ENCODE results near the gene ARID3A. TPM values are rescaled to one million over a fixed set of nuclear protein-coding genes. Genes with fewer than 3 reads are reported as not detected.

Gene ARID3A
- total and polyA plus RNA-seq, 2 of the 4 experiments (the other 2 are of a cell fraction), result 16.0 to 23.1 TPM

- TF ChIP-seq RFX5 (IDR thresholded peaks at IDR 0.05; ENCODE audit: low read depth, low read length) (no peak), FOS (IDR thresholded peaks at IDR 0.05; ENCODE audit: low read depth, low read length) (no peak)
These were observed 39.2 kb downstream of the ARID3A start (continued) for GRCh38 chr19:964761-965694.

GRCh38 chr19:966485-967088 lies 40.8 kb downstream of the ARID3A start:
- Histone ChIP-seq H2BK120ac (ENCODE audit: low read depth, low read length) (no peak overlapping the region), H3K18ac (ENCODE audit: low read depth, low read length) (no peak overlapping the region), H4K91ac (ENCODE audit: insufficient read depth, low read depth, low read length) (no peak overlapping the region), H4K8ac (ENCODE audit: low read depth in 2 of 2, low read length in 2 of 2) (no peak overlapping the region), H2BK15ac (ENCODE audit: low read depth, low read length) (no peak overlapping the region), H2BK20ac (ENCODE audit: low read depth, low read length) (no peak overlapping the region), H3K9ac (ENCODE audit: low read depth, low read length) (no peak overlapping the region), H3K36me3 (ENCODE audit: control insufficient read depth, insufficient read depth, low read length) (peaks cover 69% of the 10 kb centered on the region), H4K20me1 (ENCODE audit: insufficient read depth, low read length) (peaks cover 11% of the 10 kb centered on the region), H2AK9ac (replicated peaks; ENCODE audit: low read depth, low read length, poor library complexity) (no peak overlapping the region), H3K4me3 (ENCODE audit: insufficient read depth, low read depth, low read length) (no peak overlapping the region), H3K9me3 (ENCODE audit: control insufficient read depth, insufficient read depth, low read length) (peaks cover 5% of the 10 kb centered on the region), H3K4ac (ENCODE audit: low read depth, low read length) (no peak overlapping the region), H3K9me1 (ENCODE audit: insufficient read depth, low read length) (peaks cover 6% of the 10 kb centered on the region; the same call in 1 of the 2 replicates), H3K4me2 (ENCODE audit: low read depth, low read length) (no peak overlapping the region), H2AK5ac (ENCODE audit: low read depth, low read length) (no peak overlapping the region), H3K4me1 (ENCODE audit: control insufficient read depth, insufficient read depth, low read length) (peaks cover 5% of the 10 kb centered on the region), H2AFZ (replicated peaks; ENCODE audit: low read length, poor library complexity) (no peak overlapping the region), H3K56ac (ENCODE audit: extremely low read depth, insufficient read depth, low read length) (no peak overlapping the region), H2BK5ac (ENCODE audit: low read depth, low read length, poor library complexity, severe bottlenecking) (no peak overlapping the region), H3K79me1 (ENCODE audit: low read depth in 1 of 2, low read length in 2 of 2) (peaks cover 42 to 67% of the 10 kb centered on the region in 2 experiments), H3K27ac (ENCODE audit: insufficient read depth, low read length) (no peak overlapping the region), H3K27me3 (ENCODE audit: control insufficient read depth, insufficient read depth, low read length) (no peaks in the 10 kb centered on the region), H4K5ac (ENCODE audit: low read depth, low read length) (no peak overlapping the region), H3K23ac (ENCODE audit: low read depth, low read length) (no peak overlapping the region), H3K14ac (replicated peaks; ENCODE audit: low read depth, low read length) (no peak overlapping the region)
- no peak for ATAC-seq (ENCODE audit: low read depth)
- 91% methylated on average over 14 of the region's 17 CpGs; no CpG with 5 or more reads in 1 of the 2 experiments for WGBS, 2 experiments (ENCODE audit: extremely low coverage in 2 of 2, insufficient read length in 1 of 2)
- BruUV-seq (replicated peaks), result no TSS peak
- DNase-seq, result no peak
- POLR2A ChIA-PET (ENCODE audit: unreplicated experiment), result no interaction called here
- CTCF ChIA-PET, result no interaction called here
- dilution Hi-C loops (cut with HindIII; ENCODE audit: low sequenced_read_pairs, unreplicated experiment), result no loop called here
- in situ Hi-C loops (cut with MboI; ENCODE audit: low sequenced_read_pairs), result no loop called here
- intact Hi-C loops (cut with micrococcal nuclease), result no loop called here
- TF ChIP-seq SMC3 (IDR thresholded peaks at IDR 0.05; ENCODE audit: low read depth, low read length) (no peak), USF2 (IDR thresholded peaks at IDR 0.05; ENCODE audit: low read depth, low read length) (no peak), BHLHE40 (IDR thresholded peaks at IDR 0.05; ENCODE audit: low read depth, low read length) (no peak), MAFK (IDR thresholded peaks at IDR 0.05; ENCODE audit: low read depth, low read length) (no peak), FOS (IDR thresholded peaks at IDR 0.05; ENCODE audit: low read depth, low read length) (no peak), NFE2L2 (IDR thresholded peaks at IDR 0.05; ENCODE audit: low read depth, low read length) (no peak), MAZ (IDR thresholded peaks at IDR 0.05; ENCODE audit: borderline replicate concordance, low read depth, low read length) (no peak), CTCF (conservative IDR thresholded peaks at IDR 0.05; ENCODE audit: low read depth, low read length) (no peak), POLR2A (IDR thresholded peaks at IDR 0.05; ENCODE audit: low read depth, low read length) (no peak), RAD21 (IDR thresholded peaks at IDR 0.05; ENCODE audit: low read length) (no peak), RCOR1 (IDR thresholded peaks at IDR 0.05; ENCODE audit: insufficient replicate concordance, low read length) (no peak), CEBPB (IDR thresholded peaks at IDR 0.05; ENCODE audit: low read depth, low read length) (no peak), RFX5 (IDR thresholded peaks at IDR 0.05; ENCODE audit: low read depth, low read length) (no peak)

Measured in IMR-90 (cell line).